MM.1S (cell line): ENCODE measurements around the gene PDZRN3.

Source experiments
- DNase-seq: peaks from one replicate; pipeline ENCODE4 v3.0.0-alpha.2; 2015
- H2AFZ ChIP-seq: fragments of 300-600 bp; sonication (generic); 2 replicates; pipeline ENCODE4 v1.6.0; 2016; ENCODE audit warnings: antibody characterized with exemption, low read length
- H3F3A ChIP-seq: fragments of 300-600 bp; sonication (generic); 2 replicates; pipeline ENCODE4 v1.6.1; 2016; ENCODE audit warnings: mild to moderate bottlenecking, antibody characterized with exemption, low read length, moderate library complexity, mixed read lengths; ENCODE audit not compliant: insufficient read depth
- H3K27ac ChIP-seq: fragments of 300-600 bp; sonication (generic); 2 replicates; pipeline ENCODE4 v1.5.1; 2016; ENCODE audit warnings: mild to moderate bottlenecking, low read length
- H3K27me3 ChIP-seq: fragments of 300-600 bp; sonication (generic); replicated peaks from 2 replicates; pipeline ENCODE4 v1.6.0; 2016; ENCODE audit warnings: low read length; ENCODE audit not compliant: insufficient read depth
- H3K36me3 ChIP-seq: fragments of 300-600 bp; sonication (generic); replicated peaks from 2 replicates; pipeline ENCODE4 v1.6.1; 2016; ENCODE audit warnings: mild to moderate bottlenecking, low read length, mixed read lengths; ENCODE audit not compliant: insufficient read depth
- H3K4me1 ChIP-seq: fragments of 300-600 bp; sonication (generic); 2 replicates; pipeline ENCODE4 v1.6.1; 2016; ENCODE audit warnings: low read length, mixed read lengths
- H3K4me2 ChIP-seq: fragments of 300-600 bp; sonication (generic); 2 replicates; pipeline ENCODE4 v1.6.0; 2016; ENCODE audit warnings: low read depth, low read length
- H3K4me3 ChIP-seq: fragments of 300-600 bp; sonication (generic); 2 replicates; pipeline ENCODE4 v1.5.1; 2016; ENCODE audit warnings: low read length, mixed read lengths
- H3K79me2 ChIP-seq: fragments of 300-600 bp; sonication (generic); 2 replicates; pipeline ENCODE4 v1.6.1; 2016; ENCODE audit warnings: mixed run types, low read length, mixed read lengths
- H3K9ac ChIP-seq: fragments of 300-600 bp; sonication (generic); 2 replicates; pipeline ENCODE4 v1.6.1; 2016; ENCODE audit warnings: low read length, mixed read lengths
- H3K9me2 ChIP-seq: fragments of 300-600 bp; sonication (generic); replicated peaks from 2 replicates; pipeline ENCODE4 v1.6.1; 2016; ENCODE audit warnings: mild to moderate bottlenecking, low read length, mixed read lengths; ENCODE audit not compliant: insufficient read depth
- H3K9me3 ChIP-seq: fragments of 300-600 bp; sonication (generic); replicated peaks from 2 replicates; pipeline ENCODE4 v1.6.1; 2016; ENCODE audit warnings: mild to moderate bottlenecking, low read length, mixed read lengths; ENCODE audit not compliant: insufficient read depth
- H4K20me1 ChIP-seq: fragments of 300-600 bp; sonication (generic); 2 replicates; pipeline ENCODE4 v1.6.1; 2016; ENCODE audit warnings: mild to moderate bottlenecking, low read length, moderate library complexity, mixed read lengths; ENCODE audit not compliant: insufficient read depth
- EZH2 ChIP-seq: fragments of 300-600 bp; sonication (generic); optimal IDR thresholded peaks from 2 replicates; pipeline ENCODE3; 2017; ENCODE audit warnings: low read depth, mild to moderate bottlenecking, antibody characterized with exemption, low read length, mixed read lengths
- EZH2phosphoT487 ChIP-seq: fragments of 300-600 bp; sonication (generic); IDR thresholded peaks from 2 replicates; pipeline ENCODE4 v1.6.1; 2018; ENCODE audit warnings: antibody characterized with exemption, low read length
- TF ChIP-seq, protein P1 (sequence below): fragments of 300-600 bp; sonication (generic); IDR thresholded peaks from 2 replicates; pipeline ENCODE4 v1.5.1; 2016; ENCODE audit warnings: antibody characterized with exemption, low read length, mixed read lengths

The PDZRN3 gene

DNA sequence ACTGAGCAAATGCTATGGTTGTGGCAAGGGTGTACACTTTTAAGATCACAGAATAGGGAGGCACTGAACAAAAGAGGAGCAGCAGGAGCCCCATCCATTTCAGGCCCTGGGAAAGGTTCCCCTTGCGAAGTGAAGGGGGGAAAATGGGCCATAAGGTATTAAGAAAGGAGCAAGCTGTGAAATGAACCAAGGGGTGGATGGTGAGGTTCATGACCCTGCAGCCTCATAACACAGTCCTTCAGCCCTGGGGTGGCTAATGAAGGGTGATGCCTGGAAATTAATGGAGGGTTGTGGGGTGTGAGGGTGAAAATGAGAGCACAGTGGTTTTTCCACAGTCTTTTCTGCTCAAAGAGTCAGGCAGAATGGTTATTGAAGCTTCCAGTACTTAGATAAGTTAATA lies 150.1 kb downstream of the PDZRN3 start:
- Histone ChIP-seq H4K20me1 (no peaks in the 10 kb centered on the region), H3K4me3 (no peak overlapping the region), H3K9me3 (no peaks in the 10 kb centered on the region), H3F3A (no peaks in the 10 kb centered on the region), H3K4me2 (no peak overlapping the region), H3K9ac (no peak overlapping the region), H3K27me3 (no peaks in the 10 kb centered on the region), H3K79me2 (no peaks in the 10 kb centered on the region), H2AFZ (no peak overlapping the region), H3K27ac (no peak overlapping the region), H3K36me3 (no peaks in the 10 kb centered on the region), H3K9me2 (no peaks in the 10 kb centered on the region), H3K4me1 (peaks cover 10% of the 10 kb centered on the region)
- TF ChIP-seq EZH2 (no peak), EZH2phosphoT487 (no peak)
- TF ChIP-seq, protein P1, sequence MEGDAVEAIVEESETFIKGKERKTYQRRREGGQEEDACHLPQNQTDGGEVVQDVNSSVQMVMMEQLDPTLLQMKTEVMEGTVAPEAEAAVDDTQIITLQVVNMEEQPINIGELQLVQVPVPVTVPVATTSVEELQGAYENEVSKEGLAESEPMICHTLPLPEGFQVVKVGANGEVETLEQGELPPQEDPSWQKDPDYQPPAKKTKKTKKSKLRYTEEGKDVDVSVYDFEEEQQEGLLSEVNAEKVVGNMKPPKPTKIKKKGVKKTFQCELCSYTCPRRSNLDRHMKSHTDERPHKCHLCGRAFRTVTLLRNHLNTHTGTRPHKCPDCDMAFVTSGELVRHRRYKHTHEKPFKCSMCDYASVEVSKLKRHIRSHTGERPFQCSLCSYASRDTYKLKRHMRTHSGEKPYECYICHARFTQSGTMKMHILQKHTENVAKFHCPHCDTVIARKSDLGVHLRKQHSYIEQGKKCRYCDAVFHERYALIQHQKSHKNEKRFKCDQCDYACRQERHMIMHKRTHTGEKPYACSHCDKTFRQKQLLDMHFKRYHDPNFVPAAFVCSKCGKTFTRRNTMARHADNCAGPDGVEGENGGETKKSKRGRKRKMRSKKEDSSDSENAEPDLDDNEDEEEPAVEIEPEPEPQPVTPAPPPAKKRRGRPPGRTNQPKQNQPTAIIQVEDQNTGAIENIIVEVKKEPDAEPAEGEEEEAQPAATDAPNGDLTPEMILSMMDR: no peak
- DNase-seq: no peak

DNA sequence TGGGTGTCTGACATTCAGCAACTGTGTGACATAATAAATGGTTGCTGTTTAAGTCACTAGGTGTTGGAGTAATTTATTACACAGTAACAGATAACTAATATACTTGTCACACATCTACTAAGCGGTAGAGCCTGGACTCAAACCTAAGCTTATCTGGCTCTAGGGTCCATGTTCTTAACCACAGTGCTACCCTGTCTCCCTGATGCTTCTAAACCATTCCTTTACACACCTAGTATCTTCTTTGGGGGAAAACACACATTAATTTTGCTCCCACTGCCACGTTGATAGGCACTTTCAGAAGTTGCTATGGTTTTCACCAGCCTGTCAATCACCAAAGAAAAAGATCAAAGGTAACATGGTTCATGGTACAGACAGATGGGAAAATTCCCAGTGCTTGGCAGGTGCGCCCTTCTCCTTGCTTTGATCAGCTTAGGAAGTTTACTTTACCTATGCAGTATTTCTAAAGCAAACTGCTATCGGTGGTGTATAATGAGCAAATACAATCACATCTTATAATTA lies 150.8 kb downstream of the PDZRN3 start:
- Histone ChIP-seq H3K27ac (no peak overlapping the region), H3K4me3 (no peak overlapping the region), H3K79me2 (no peaks in the 10 kb centered on the region), H2AFZ (no peak overlapping the region), H3K9ac (no peak overlapping the region), H3K36me3 (no peaks in the 10 kb centered on the region), H3K4me2 (no peak overlapping the region), H3K9me3 (no peaks in the 10 kb centered on the region), H4K20me1 (no peaks in the 10 kb centered on the region), H3K27me3 (no peaks in the 10 kb centered on the region), H3F3A (no peaks in the 10 kb centered on the region), H3K9me2 (no peaks in the 10 kb centered on the region), H3K4me1 (peaks cover 10% of the 10 kb centered on the region)
- TF ChIP-seq, protein P1: no peak
- no peak for DNase-seq

DNA sequence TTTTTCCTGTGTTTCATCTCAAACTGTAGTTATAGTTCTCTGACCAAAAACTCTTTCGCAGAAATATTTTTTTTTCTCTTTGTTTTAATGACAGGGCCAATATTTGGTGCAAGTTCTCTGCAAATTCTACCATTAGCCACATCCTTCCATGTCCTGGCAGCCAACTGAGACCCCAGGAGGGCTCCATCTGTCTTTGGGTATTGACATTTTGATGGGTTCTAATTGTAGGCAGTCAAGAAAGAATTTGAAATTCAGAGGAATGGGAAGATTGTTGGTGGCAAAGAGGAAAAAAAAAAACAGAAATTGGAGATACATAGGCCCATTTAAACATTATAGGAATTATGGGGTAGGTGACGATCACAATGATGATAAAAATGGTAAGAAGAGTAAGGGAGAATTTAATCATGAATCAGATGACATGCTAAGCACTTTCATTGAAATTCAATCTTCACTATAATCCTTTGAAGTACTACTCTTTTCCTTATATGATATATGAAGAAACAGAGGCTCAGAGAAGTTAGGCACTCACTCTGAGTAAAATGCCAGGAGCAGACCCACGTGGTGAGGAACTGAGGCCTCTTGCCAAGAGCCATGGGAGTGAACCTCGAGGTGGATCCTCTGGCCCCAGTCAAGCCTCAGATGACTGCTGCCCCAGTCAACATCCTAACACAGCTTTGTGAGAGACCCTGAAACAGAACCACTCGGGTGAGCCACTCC lies 151.4 kb downstream of the PDZRN3 start:
- Histone ChIP-seq H3F3A (no peaks in the 10 kb centered on the region), H3K27ac (no peak overlapping the region), H4K20me1 (no peaks in the 10 kb centered on the region), H3K4me3 (no peak overlapping the region), H3K9me3 (no peaks in the 10 kb centered on the region), H3K4me1 (peaks cover 10% of the 10 kb centered on the region), H2AFZ (no peak overlapping the region), H3K36me3 (no peaks in the 10 kb centered on the region), H3K79me2 (no peaks in the 10 kb centered on the region), H3K27me3 (no peaks in the 10 kb centered on the region), H3K9me2 (no peaks in the 10 kb centered on the region), H3K9ac (no peak overlapping the region), H3K4me2 (no peak overlapping the region)
- no peak for DNase-seq
- no peak for TF ChIP-seq EZH2
